Erythroblast (primary cell): ENCODE measurements around the gene UBE3B.

Experiments
- GATA1 ChIP-seq: IDR thresholded peaks from 2 replicates; pipeline ENCODE4 v1.6.1; 2011; ENCODE audit warnings: low read depth, mild to moderate bottlenecking, control low read depth, low read length, moderate library complexity
- POLR2A ChIP-seq: IDR thresholded peaks from 2 replicates; pipeline ENCODE4 v1.6.1; 2011; ENCODE audit warnings: mild to moderate bottlenecking, low read length

DNA sequence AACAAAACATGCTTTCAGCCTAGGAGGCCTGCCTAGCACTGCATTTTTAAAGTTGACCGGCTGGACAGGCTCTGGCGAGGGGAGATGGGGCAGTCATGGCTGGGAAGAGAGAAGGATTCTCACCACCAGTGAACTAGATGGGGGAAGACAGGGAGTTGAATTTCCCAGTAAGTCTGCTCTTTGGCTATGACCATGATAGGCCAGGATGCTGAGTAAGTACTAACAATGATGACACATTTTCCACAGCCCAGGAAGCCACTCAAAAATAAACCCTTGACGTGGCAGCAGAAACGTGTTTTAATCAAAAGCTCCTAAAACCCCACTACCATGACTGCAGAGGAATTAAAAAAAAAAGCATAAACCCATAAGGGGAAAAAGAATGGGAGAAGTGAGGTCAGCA, 19.3 kb upstream of the UBE3B start:
- TF ChIP-seq POLR2A (no peak), GATA1 (no peak)
